Sigmoid colon (tissue), 4 donors: Measurements from ENCODE around the gene FAM98B.

Source experiments
- CTCF ChIP-seq, 4 experiments: fragments of 450-650 bp in 3 of 4; fragments of 200-600 bp in 1 of 4; IDR thresholded peaks; one replicate each; pipeline ENCODE4 v1.5.1; 2016 to 2019; ENCODE audit warnings: antibody characterized with exemption in 4 of 4, mild to moderate bottlenecking in 3 of 4, moderate library complexity in 2 of 4
- POLR2AphosphoS5 ChIP-seq, 4 donors: sonication (generic); formaldehyde crosslinking; IDR thresholded peaks; one replicate each; pipeline ENCODE4 v1.6.1; 2017; ENCODE audit warnings: antibody characterized with exemption in 4 of 4

- TF ChIP-seq CTCF (IDR thresholded peaks at IDR 0.05) = no peak
- TF ChIP-seq POLR2AphosphoS5 (IDR thresholded peaks at IDR 0.05) = no peak
These were observed 49.6 kb downstream of the FAM98B start for GRCh38 chr15:38503496-38503895.
